ENCODE results near the gene GNB4. TPM values are rescaled to one million over a fixed set of nuclear protein-coding genes. Genes with fewer than 3 reads are reported as not detected.

Gene GNB4
- total RNA-seq, 2 donors from 2014 or later, result 6.3 to 11.9 TPM

DNA sequence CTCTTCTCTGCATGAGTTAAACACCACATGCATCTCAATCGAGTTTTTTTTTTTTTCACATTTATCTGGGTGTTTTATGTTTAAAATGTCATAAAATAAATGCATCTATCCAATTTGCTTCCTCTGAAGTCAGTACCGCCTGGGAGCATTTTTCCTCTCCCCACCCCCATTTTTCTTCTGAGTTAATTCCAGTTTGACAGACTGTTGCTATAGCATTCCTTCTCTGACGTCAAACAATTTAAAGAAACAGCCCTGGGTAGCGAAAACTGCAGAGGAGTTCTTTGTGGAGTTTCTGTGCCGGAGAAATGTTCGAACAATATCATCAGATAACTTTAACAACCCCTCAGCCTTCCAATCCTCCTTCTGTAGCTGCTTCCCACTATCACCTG is 900 bp upstream of the GNB4 start:
- Histone ChIP-seq H3K27me3 (replicated peaks; ENCODE audit: insufficient read depth) (no peaks in the 10 kb centered on the region), H3K36me3 (no peaks in the 10 kb centered on the region), H3K4me3 (no peak overlapping the region), H3K4me1 (replicated peaks) (no peaks in the 10 kb centered on the region), H3K9me3 (no peaks in the 10 kb centered on the region), H3K27ac (no peak overlapping the region)
- no peak for DNase-seq (ENCODE audit: low spot score)
- intact Hi-C loops (cut with DNase I), result no loop called here
- no peak for TF ChIP-seq POLR2A (IDR thresholded peaks at IDR 0.05)
- TF ChIP-seq POLR2AphosphoS5 (IDR thresholded peaks at IDR 0.05), result no peak
- no peak for TF ChIP-seq CTCF (IDR thresholded peaks at IDR 0.05)
- 49% methylated on average over 6 of the region's 6 CpGs for WGBS

DNA sequence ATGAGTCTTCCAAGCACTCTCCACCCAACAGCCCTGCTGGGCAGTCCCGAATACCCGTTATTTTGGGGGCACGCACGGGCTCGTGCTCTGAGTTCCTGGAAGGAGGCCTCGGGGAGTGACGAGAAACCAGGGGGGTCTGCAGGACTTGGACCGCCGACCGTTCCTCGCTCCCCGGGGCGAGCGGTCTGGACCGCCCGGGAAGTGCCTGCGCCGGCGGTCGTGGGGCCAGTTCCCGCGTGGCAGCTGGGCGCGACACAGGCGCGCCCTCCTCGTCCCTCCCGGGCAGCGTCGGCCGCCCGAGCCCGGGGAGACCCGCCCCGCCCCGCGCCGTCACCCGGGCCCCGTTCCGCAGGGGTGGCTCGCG is 387 bp downstream of the GNB4 start:
- 0% methylated on average over 2 of the region's 43 CpGs for WGBS
- Histone ChIP-seq H3K4me3 (peak overlapping the region; percentile 45 to 59), H3K9me3 (no peaks in the 10 kb centered on the region), H3K27ac (peak overlapping the region; percentile 56 to 64), H3K4me1 (replicated peaks) (no peaks in the 10 kb centered on the region), H3K36me3 (no peaks in the 10 kb centered on the region), H3K27me3 (replicated peaks; ENCODE audit: insufficient read depth) (no peaks in the 10 kb centered on the region)
- intact Hi-C loops (cut with DNase I), result no loop called here
- DNase-seq (ENCODE audit: low spot score), result peak; percentile 6
- no peak for TF ChIP-seq CTCF (IDR thresholded peaks at IDR 0.05)
- TF ChIP-seq POLR2A (IDR thresholded peaks at IDR 0.05), result no peak
- TF ChIP-seq POLR2AphosphoS5 (IDR thresholded peaks at IDR 0.05), result no peak

DNA sequence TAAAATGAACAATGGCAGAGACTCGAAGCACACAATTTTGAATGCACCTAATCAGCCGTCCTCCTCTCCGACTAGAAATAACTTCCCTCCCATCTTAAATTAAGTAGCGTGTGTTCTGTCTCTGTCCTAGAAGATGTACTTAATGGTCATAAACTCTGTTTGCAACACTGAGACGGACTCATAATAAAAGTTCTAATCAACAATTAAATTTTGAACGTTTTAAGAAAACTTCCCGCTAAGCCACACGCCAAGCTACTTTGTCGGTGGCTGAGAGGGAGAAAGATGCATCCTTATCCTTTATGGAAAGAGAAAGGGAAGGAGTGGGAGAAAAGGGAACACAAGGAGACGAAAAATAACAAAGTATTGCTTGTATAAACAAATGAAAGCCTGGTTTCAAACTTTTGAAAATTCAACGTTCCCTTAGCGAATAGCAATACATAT is 989 bp downstream of the GNB4 start:
- no peak for DNase-seq (ENCODE audit: low spot score)
- Histone ChIP-seq H3K27ac (peak overlapping the region in 1 of 2 donors; percentile 64), H3K4me3 (peak overlapping the region; percentile 45 to 59), H3K27me3 (replicated peaks; ENCODE audit: insufficient read depth) (no peaks in the 10 kb centered on the region), H3K36me3 (no peaks in the 10 kb centered on the region), H3K4me1 (replicated peaks) (no peaks in the 10 kb centered on the region), H3K9me3 (no peaks in the 10 kb centered on the region)
- intact Hi-C loops (cut with DNase I), result no loop called here
- TF ChIP-seq CTCF (IDR thresholded peaks at IDR 0.05) (no peak), POLR2A (IDR thresholded peaks at IDR 0.05) (no peak), POLR2AphosphoS5 (IDR thresholded peaks at IDR 0.05) (no peak)
- WGBS, result 6% methylated on average over 12 of the region's 12 CpGs

DNA sequence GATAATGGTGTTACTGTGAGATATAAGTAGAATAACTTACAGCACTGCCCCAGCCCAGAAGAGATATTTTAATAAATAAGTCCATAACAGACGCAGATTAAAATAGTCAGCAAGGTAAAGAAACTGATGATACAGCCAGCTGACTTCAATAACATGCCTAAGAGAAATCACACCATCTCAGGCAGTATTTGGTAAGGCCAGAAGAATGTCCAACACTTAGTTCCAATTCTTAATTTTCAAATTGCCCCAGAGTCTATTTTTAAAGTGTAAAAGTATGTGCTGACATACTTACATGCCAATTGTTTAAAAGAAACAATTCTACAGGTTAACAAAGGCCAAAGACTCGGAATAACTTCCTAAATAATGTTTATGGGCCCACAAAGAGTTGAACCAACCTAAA is 1.6 kb downstream of the GNB4 start:
- H3K27me3 ChIP-seq (replicated peaks; ENCODE audit: insufficient read depth), result no peaks in the 10 kb centered on the region
- DNase-seq (ENCODE audit: low spot score), result no peak
- no peak overlapping the region for H3K4me3 ChIP-seq
- H3K4me1 ChIP-seq (replicated peaks), result no peaks in the 10 kb centered on the region
- TF ChIP-seq POLR2AphosphoS5 (IDR thresholded peaks at IDR 0.05), result no peak
- 72% methylated on average over 2 of the region's 2 CpGs for WGBS
- peak overlapping the region in 1 of 2 donors; percentile 64 for H3K27ac ChIP-seq
- H3K36me3 ChIP-seq, result no peaks in the 10 kb centered on the region
- H3K9me3 ChIP-seq, result no peaks in the 10 kb centered on the region
- intact Hi-C loops (cut with DNase I), result no loop called here

GRCh38 chr3:179447251-179447650 is 4.0 kb downstream of the GNB4 start:
- no peak overlapping the region for H3K27ac ChIP-seq
- no peak overlapping the region for H3K4me3 ChIP-seq
- H3K36me3 ChIP-seq, result no peaks in the 10 kb centered on the region
- 77% methylated on average over 6 of the region's 6 CpGs for WGBS
- TF ChIP-seq POLR2A (IDR thresholded peaks at IDR 0.05), result no peak
- TF ChIP-seq POLR2AphosphoS5 (IDR thresholded peaks at IDR 0.05), result no peak
- no peak for TF ChIP-seq CTCF (IDR thresholded peaks at IDR 0.05)
- DNase-seq (ENCODE audit: low spot score), result no peak
- H3K4me1 ChIP-seq (replicated peaks), result no peaks in the 10 kb centered on the region
- intact Hi-C loops (cut with DNase I), result no loop called here
- no peaks in the 10 kb centered on the region for H3K9me3 ChIP-seq
- H3K27me3 ChIP-seq (replicated peaks; ENCODE audit: insufficient read depth), result no peaks in the 10 kb centered on the region
